NOMO-1 treated with DMSO at 0.1 percent for 48 hours (cell line): ENCODE data around the gene RRP7A.
A peak's percentile ranks its signal among the peaks of the same experiment; 100 is the strongest.
"Not testable (repeated sequence)": the region's sequence is repeated elsewhere in the genome, so short reads cannot be mapped to it uniquely, and the experiment has no call there.

ENCODE experiments used
- DNase-seq: peaks from one replicate; lab custom pipeline; 2025; ENCODE audit not compliant: unreplicated experiment; lab: John Stamatoyannopoulos, UW

RRP7A gene

GRCh38 chr22:42536634-42537033 is 17.0 kb upstream of the RRP7A start:
- DNase-seq, result not testable (repeated sequence)

GRCh38 chr22:42536166-42536565 is 16.6 kb upstream of the RRP7A start:
- no peak for DNase-seq

GRCh38 chr22:42535082-42535731 is 15.6 kb upstream of the RRP7A start:
- DNase-seq, result not testable (repeated sequence)

GRCh38 chr22:42533638-42533977 is 14.0 kb upstream of the RRP7A start:
- no peak for DNase-seq

GRCh38 chr22:42531401-42532084 is 11.9 kb upstream of the RRP7A start:
- not testable (repeated sequence) for DNase-seq

GRCh38 chr22:42529435-42529834 is 9.8 kb upstream of the RRP7A start:
- not testable (repeated sequence) for DNase-seq

- no peak for DNase-seq
Measured at GRCh38 chr22:42528591-42529307, 9.2 kb upstream of the RRP7A start.

- no peak for DNase-seq
Measured at GRCh38 chr22:42522546-42522945, 3.0 kb upstream of the RRP7A start.

- DNase-seq, result no peak
Measured at GRCh38 chr22:42521228-42521546, 1.6 kb upstream of the RRP7A start.

- DNase-seq, result peak; percentile 11
Measured at GRCh38 chr22:42518638-42519524, 715 bp downstream of the RRP7A start.

GRCh38 chr22:42517103-42517502 is 2.5 kb downstream of the RRP7A start:
- not testable (repeated sequence) for DNase-seq

- no peak for DNase-seq
Measured at GRCh38 chr22:42515896-42516295, 3.7 kb downstream of the RRP7A start.

GRCh38 chr22:42515304-42515703 is 4.3 kb downstream of the RRP7A start:
- DNase-seq, result not testable (repeated sequence)

GRCh38 chr22:42514331-42514730 is 5.3 kb downstream of the RRP7A start:
- DNase-seq, result not testable (repeated sequence)

- not testable (repeated sequence) for DNase-seq
Measured at GRCh38 chr22:42512273-42512990, 7.2 kb downstream of the RRP7A start.

GRCh38 chr22:42511401-42511891 is 8.2 kb downstream of the RRP7A start:
- DNase-seq, result no peak

- DNase-seq, result no peak
Measured at GRCh38 chr22:42509548-42509947, 10.0 kb downstream of the RRP7A start.

- not testable (repeated sequence) for DNase-seq
Measured at GRCh38 chr22:42508975-42509364, 10.6 kb downstream of the RRP7A start.

GRCh38 chr22:42508327-42508974 is 11.1 kb downstream of the RRP7A start:
- DNase-seq, result not testable (repeated sequence)

GRCh38 chr22:42500836-42501179 is 18.8 kb downstream of the RRP7A start:
- no peak for DNase-seq
